Measurements from ENCODE around the gene SLC43A1.

SLC43A1 gene

DNA sequence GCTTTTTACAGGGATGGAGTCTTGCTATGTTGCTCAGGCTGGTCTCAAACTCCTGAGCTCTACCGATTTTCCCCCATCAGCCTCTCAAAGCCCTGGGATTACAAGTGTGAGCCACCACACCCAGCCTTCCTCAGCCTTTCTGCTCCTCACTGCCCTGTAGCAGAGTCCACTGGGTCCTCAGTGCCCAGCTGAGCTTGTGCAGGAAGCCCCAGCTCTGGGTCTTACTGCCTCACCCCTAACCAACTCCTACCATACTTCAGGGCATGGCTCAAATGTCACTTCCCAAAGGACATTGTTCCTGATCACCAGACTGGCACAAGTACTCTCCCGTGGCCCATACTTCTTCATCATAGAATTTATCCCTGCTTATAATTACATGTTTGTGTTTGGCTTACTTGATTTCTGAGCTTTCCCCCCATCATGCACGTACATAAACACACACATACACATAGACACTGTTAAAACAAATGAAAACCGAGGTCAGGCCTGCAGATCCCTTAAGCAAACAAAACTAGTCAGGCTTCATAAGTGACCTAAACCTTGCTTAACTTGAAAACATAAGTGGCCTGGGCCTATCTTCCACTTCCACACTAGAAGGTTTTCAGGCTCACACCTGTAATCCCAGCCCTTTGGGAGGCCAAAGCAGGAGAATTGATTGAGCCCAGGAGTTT is 74.6 kb downstream of the SLC43A1 start:
- no peak overlapping the region for H3K4me2 ChIP-seq (ENCODE audit: low read length)
- H3K4me3 ChIP-seq (ENCODE audit: low read length) = no peak overlapping the region
- H3K79me2 ChIP-seq (ENCODE audit: control insufficient read depth, low read length) = no peaks in the 10 kb centered on the region
- TF ChIP-seq CTCF (IDR thresholded peaks at IDR 0.05; ENCODE audit: low read depth, low read length, poor library complexity, severe bottlenecking) (no peak), EZH2phosphoT487 (IDR thresholded peaks at IDR 0.05; ENCODE audit: borderline replicate concordance, low read length) (no peak)
- H4K20me1 ChIP-seq (ENCODE audit: control insufficient read depth, insufficient read depth, low read depth, low read length) = no peaks in the 10 kb centered on the region
- H3K9me2 ChIP-seq (replicated peaks; ENCODE audit: control insufficient read depth, low read length) = no peaks in the 10 kb centered on the region
- no peak overlapping the region for H3K27ac ChIP-seq (ENCODE audit: low read depth, low read length)
- no peaks in the 10 kb centered on the region for H3K4me1 ChIP-seq (ENCODE audit: control insufficient read depth, low read length)
- H3K36me3 ChIP-seq (ENCODE audit: control insufficient read depth, low read length) = no peaks in the 10 kb centered on the region
- H3K9me3 ChIP-seq (ENCODE audit: control insufficient read depth, insufficient read depth, low read length) = no peaks in the 10 kb centered on the region
- H3K27me3 ChIP-seq (ENCODE audit: control insufficient read depth, low read length) = peaks cover 5% of the 10 kb centered on the region
- H3F3A ChIP-seq (ENCODE audit: control insufficient read depth, insufficient read depth) = no peaks in the 10 kb centered on the region

DNA sequence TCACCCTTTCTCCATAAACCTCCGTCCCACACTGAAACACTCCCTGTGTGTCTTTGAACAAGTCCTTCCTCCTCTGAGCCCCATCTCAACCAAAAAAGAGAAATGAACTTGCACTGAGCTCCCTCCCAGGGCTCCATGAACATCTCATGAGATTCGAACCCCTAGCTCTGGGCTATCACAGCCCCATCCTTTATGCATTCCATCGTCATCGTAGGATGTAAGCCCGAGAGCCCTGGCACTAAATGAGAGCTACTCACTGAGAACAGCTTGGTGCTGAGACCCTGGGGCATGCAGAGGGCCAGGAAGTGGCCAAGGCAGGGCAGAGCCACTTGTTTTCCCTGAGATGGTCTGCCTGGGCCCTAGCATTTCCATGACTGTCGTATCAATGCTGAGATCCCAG is 75.7 kb downstream of the SLC43A1 start:
- H3K9me2 ChIP-seq (replicated peaks; ENCODE audit: control insufficient read depth, low read length) = no peaks in the 10 kb centered on the region
- no peak overlapping the region for H3K4me2 ChIP-seq (ENCODE audit: low read length)
- no peaks in the 10 kb centered on the region for H3K9me3 ChIP-seq (ENCODE audit: control insufficient read depth, insufficient read depth, low read length)
- H3K27me3 ChIP-seq (ENCODE audit: control insufficient read depth, low read length) = no peaks in the 10 kb centered on the region; the same call in 1 of the 2 replicates
- no peaks in the 10 kb centered on the region for H4K20me1 ChIP-seq (ENCODE audit: control insufficient read depth, insufficient read depth, low read depth, low read length)
- H3K4me1 ChIP-seq (ENCODE audit: control insufficient read depth, low read length) = no peaks in the 10 kb centered on the region
- no peaks in the 10 kb centered on the region for H3F3A ChIP-seq (ENCODE audit: control insufficient read depth, insufficient read depth)
- no peaks in the 10 kb centered on the region for H3K36me3 ChIP-seq (ENCODE audit: control insufficient read depth, low read length)
- no peaks in the 10 kb centered on the region for H3K79me2 ChIP-seq (ENCODE audit: control insufficient read depth, low read length)
- no peak overlapping the region for H3K27ac ChIP-seq (ENCODE audit: low read depth, low read length)
- H3K4me3 ChIP-seq (ENCODE audit: low read length) = no peak overlapping the region
- TF ChIP-seq EZH2phosphoT487 (IDR thresholded peaks at IDR 0.05; ENCODE audit: borderline replicate concordance, low read length) (no peak), CTCF (IDR thresholded peaks at IDR 0.05; ENCODE audit: low read depth, low read length, poor library complexity, severe bottlenecking) (no peak)

GRCh38 chr11:57438345-57439285 is 76.9 kb downstream of the SLC43A1 start:
- no peaks in the 10 kb centered on the region for H3K79me2 ChIP-seq (ENCODE audit: control insufficient read depth, low read length)
- H3K36me3 ChIP-seq (ENCODE audit: control insufficient read depth, low read length) = no peaks in the 10 kb centered on the region
- H3F3A ChIP-seq (ENCODE audit: control insufficient read depth, insufficient read depth) = no peaks in the 10 kb centered on the region
- no peaks in the 10 kb centered on the region for H3K9me3 ChIP-seq (ENCODE audit: control insufficient read depth, insufficient read depth, low read length)
- H3K27ac ChIP-seq (ENCODE audit: low read depth, low read length) = no peak overlapping the region
- no peaks in the 10 kb centered on the region; the same call in 1 of the 2 replicates for H3K27me3 ChIP-seq (ENCODE audit: control insufficient read depth, low read length)
- no peaks in the 10 kb centered on the region for H3K4me1 ChIP-seq (ENCODE audit: control insufficient read depth, low read length)
- H3K4me3 ChIP-seq (ENCODE audit: low read length) = no peak overlapping the region
- TF ChIP-seq CTCF (IDR thresholded peaks at IDR 0.05; ENCODE audit: low read depth, low read length, poor library complexity, severe bottlenecking) = no peak
- TF ChIP-seq EZH2phosphoT487 (IDR thresholded peaks at IDR 0.05; ENCODE audit: borderline replicate concordance, low read length) = no peak
- H3K9me2 ChIP-seq (replicated peaks; ENCODE audit: control insufficient read depth, low read length) = no peaks in the 10 kb centered on the region
- H4K20me1 ChIP-seq (ENCODE audit: control insufficient read depth, insufficient read depth, low read depth, low read length) = no peaks in the 10 kb centered on the region
- H3K4me2 ChIP-seq (ENCODE audit: low read length) = no peak overlapping the region
